ENCODE measurements around the gene GMDS. TPM values are rescaled to one million over a fixed set of nuclear protein-coding genes. Genes with fewer than 3 reads are reported as not detected.
A peak's percentile ranks its signal among the peaks of the same experiment; 100 is the strongest.

The GMDS gene
- total and polyA plus RNA-seq, 11 donors: 4.5 to 10.7 (median 7.0) TPM

DNA sequence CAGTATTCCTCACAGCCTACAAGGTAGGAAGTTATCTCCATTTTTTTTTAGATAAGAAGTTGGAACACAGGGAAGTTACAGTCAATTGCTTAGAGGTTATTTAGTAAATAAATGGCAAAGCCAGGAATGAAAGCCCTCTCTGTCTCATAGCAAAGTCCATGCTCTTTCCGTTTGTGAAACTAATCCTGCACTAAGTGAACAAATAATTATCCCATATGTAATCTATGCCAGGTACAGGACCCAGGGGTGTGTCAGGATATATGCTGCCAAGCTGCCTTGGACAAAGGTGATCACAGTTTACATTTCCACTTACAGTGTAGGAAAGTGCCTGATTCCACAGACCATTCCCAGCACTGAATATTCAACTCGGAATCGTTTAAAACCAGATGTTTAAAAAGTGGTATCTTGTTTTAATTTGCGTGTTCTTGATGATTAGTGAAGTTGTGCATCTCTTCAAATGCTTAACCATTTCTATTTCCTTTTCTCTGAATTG lies 13.6 kb upstream of the GMDS start:
- no peaks in the 10 kb centered on the region for H3K27me3 ChIP-seq
- ATAC-seq: no peak
- no peak overlapping the region for H3K4me3 ChIP-seq
- DNase-seq: no peak
- TF ChIP-seq, protein P1, sequence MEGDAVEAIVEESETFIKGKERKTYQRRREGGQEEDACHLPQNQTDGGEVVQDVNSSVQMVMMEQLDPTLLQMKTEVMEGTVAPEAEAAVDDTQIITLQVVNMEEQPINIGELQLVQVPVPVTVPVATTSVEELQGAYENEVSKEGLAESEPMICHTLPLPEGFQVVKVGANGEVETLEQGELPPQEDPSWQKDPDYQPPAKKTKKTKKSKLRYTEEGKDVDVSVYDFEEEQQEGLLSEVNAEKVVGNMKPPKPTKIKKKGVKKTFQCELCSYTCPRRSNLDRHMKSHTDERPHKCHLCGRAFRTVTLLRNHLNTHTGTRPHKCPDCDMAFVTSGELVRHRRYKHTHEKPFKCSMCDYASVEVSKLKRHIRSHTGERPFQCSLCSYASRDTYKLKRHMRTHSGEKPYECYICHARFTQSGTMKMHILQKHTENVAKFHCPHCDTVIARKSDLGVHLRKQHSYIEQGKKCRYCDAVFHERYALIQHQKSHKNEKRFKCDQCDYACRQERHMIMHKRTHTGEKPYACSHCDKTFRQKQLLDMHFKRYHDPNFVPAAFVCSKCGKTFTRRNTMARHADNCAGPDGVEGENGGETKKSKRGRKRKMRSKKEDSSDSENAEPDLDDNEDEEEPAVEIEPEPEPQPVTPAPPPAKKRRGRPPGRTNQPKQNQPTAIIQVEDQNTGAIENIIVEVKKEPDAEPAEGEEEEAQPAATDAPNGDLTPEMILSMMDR (IDR thresholded peaks at IDR 0.05): no peak
- no peak for TF ChIP-seq POLR2A (IDR thresholded peaks at IDR 0.05)
- peaks cover 0 to 12% (median 0%) of the 10 kb centered on the region in 12 donors for H3K9me3 ChIP-seq
- H3K27ac ChIP-seq: no peak overlapping the region
- intact Hi-C loops (cut with DNase I): no loop called here
- H3K4me1 ChIP-seq: no peaks in the 10 kb centered on the region
- H3K36me3 ChIP-seq: peaks cover 0 to 18% (median 4%) of the 10 kb centered on the region in 9 donors
- WGBS, 4 donors: 64 to 83% (median 72%) methylated on average over 4 of the region's 4 CpGs

- ATAC-seq: no peak
- 84 to 93% (median 91%) methylated on average over 3 of the region's 3 CpGs for WGBS, 4 donors
- no peak for DNase-seq
These were observed 12.7 kb upstream of the GMDS start for GRCh38 chr6:2258112-2258511.

GRCh38 chr6:2257363-2257762 lies 12.0 kb upstream of the GMDS start:
- Histone ChIP-seq H3K4me1 (no peaks in the 10 kb centered on the region), H3K36me3 (peaks cover 0 to 31% (median 10%) of the 10 kb centered on the region in 9 donors), H3K9me3 (peaks cover 0 to 12% (median 0%) of the 10 kb centered on the region in 12 donors), H3K4me3 (no peak overlapping the region), H3K27me3 (no peaks in the 10 kb centered on the region), H3K27ac (no peak overlapping the region)
- TF ChIP-seq, protein P1 (IDR thresholded peaks at IDR 0.05): no peak
- TF ChIP-seq POLR2A (IDR thresholded peaks at IDR 0.05): no peak
- intact Hi-C loops (cut with DNase I): no loop called here
- DNase-seq: peak in 2 of 5 donors; percentile 21 to 38
- ATAC-seq: no peak

More at GRCh38 chr6:2258112-2258511, 12.7 kb upstream of the GMDS start:
- H3K36me3 ChIP-seq: peaks cover 0 to 23% (median 4%) of the 10 kb centered on the region in 9 donors
- no peak overlapping the region for H3K27ac ChIP-seq
- intact Hi-C loops (cut with DNase I): no loop called here
- H3K4me3 ChIP-seq: no peak overlapping the region
- H3K27me3 ChIP-seq: no peaks in the 10 kb centered on the region
- H3K4me1 ChIP-seq: no peaks in the 10 kb centered on the region
- peaks cover 0 to 12% (median 0%) of the 10 kb centered on the region in 12 donors for H3K9me3 ChIP-seq
- TF ChIP-seq, protein P1 (IDR thresholded peaks at IDR 0.05): no peak
- no peak for TF ChIP-seq POLR2A (IDR thresholded peaks at IDR 0.05)

GRCh38 chr6:2254747-2255146 lies 9.3 kb upstream of the GMDS start:
- Histone ChIP-seq H3K36me3 (peaks cover 0 to 45% (median 25%) of the 10 kb centered on the region in 9 donors), H3K27me3 (no peaks in the 10 kb centered on the region), H3K4me1 (no peaks in the 10 kb centered on the region), H3K4me3 (no peak overlapping the region), H3K27ac (no peak overlapping the region), H3K9me3 (peaks cover 0 to 12% (median 0%) of the 10 kb centered on the region in 12 donors)
- no peak for TF ChIP-seq POLR2A (IDR thresholded peaks at IDR 0.05)
- TF ChIP-seq, protein P1 (IDR thresholded peaks at IDR 0.05): no peak
- DNase-seq (no peak), ATAC-seq (no peak)
- 97 to 100% (median 100%) methylated on average over 3 of the region's 3 CpGs for WGBS, 4 donors
- intact Hi-C loops (cut with DNase I): loop anchor here in 1 of 10 donors (5.0 kb wide), 1 partner anchor 53 kb away; no protein-coding TSS in a partner anchor

Data from heart left ventricle (tissue), 16 donors.